BLaER1 treated with 17β-estradiol and CSF1 and Interleukin-3, amounts not matched to agents 10 nM and 100 nM (cell line): Measurements from ENCODE around the gene RFPL1.
"Not testable (repeated sequence)": the region's sequence is repeated elsewhere in the genome, so short reads cannot be mapped to it uniquely, and the experiment has no call there.

Experiments
- H3K27ac ChIP-seq, 11 experiments: shearing (Covaris generic); formaldehyde crosslinking; 2 replicates each; pipeline ENCODE4 v1.8.1; 2022
- H3K27me3 ChIP-seq, 11 experiments: shearing (Covaris generic); formaldehyde crosslinking; 2 replicates each; pipeline ENCODE4 v1.8.1; 2022
- H3K36me3 ChIP-seq, 11 experiments: shearing (Covaris generic); formaldehyde crosslinking; 2 replicates each; pipeline ENCODE4 v1.8.1; 2022
- H3K4me1 ChIP-seq, 10 experiments: shearing (Covaris generic); formaldehyde crosslinking; 2 replicates each; pipeline ENCODE4 v1.8.1; 2022
- H3K4me2 ChIP-seq, 11 experiments: shearing (Covaris generic); formaldehyde crosslinking; 2 replicates each; pipeline ENCODE4 v1.8.1; 2022
- H3K4me3 ChIP-seq, 10 experiments: shearing (Covaris generic); formaldehyde crosslinking; 2 replicates each; pipeline ENCODE4 v1.8.1; 2022
- H3K9ac ChIP-seq, 11 experiments: shearing (Covaris generic); formaldehyde crosslinking; 2 replicates each; pipeline ENCODE4 v1.8.1; 2022
- H3K9me3 ChIP-seq, 11 experiments: shearing (Covaris generic); formaldehyde crosslinking; replicated peaks in 1 of 11; 2 replicates each; pipeline ENCODE4 v1.8.1; 2022
- H4K20me1 ChIP-seq, 11 experiments: shearing (Covaris generic); formaldehyde crosslinking; 2 replicates each; pipeline ENCODE4 v1.8.1; 2022
- Cebpa-rat ChIP-seq, 11 experiments: shearing (Covaris generic); IDR thresholded peaks; 2 replicates each; pipeline ENCODE4 v1.8.1; 2022

RFPL1 gene

DNA sequence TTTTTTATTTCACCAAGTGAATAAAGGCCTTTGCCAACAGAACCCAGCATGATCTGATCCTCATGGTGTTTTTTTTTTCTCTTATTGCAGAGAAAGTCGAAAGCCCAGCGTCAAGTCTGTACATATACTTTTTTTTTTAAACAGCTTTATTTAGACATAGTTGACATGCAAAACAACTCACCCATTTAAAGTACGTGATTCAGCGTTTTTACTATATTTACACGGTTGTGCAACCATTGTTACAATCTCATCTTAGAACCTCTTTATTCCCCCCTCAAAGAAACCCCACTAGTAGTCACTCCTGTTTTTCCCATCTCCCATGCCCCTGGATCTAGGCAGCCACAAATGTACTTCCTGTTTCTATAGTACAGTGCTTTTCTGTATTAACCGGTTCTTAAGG is 29.4 kb upstream of the RFPL1 start:
- Histone ChIP-seq H3K9me3 (no peaks in the 10 kb centered on the region), H3K4me2 (peak overlapping the region in 6 of 11 experiments; percentile 25 to 65 (median 56); a peak in 14 of 22 replicates), H4K20me1 (no peaks in the 10 kb centered on the region), H3K4me1 (peaks cover 16 to 41% (median 31%) of the 10 kb centered on the region in 10 experiments), H3K36me3 (no peaks in the 10 kb centered on the region), H3K27me3 (no peaks in the 10 kb centered on the region), H3K27ac (no peak overlapping the region), H3K9ac (no peak overlapping the region), H3K4me3 (no peak overlapping the region)
- no peak for TF ChIP-seq Cebpa-rat (IDR thresholded peaks at IDR 0.05)

DNA sequence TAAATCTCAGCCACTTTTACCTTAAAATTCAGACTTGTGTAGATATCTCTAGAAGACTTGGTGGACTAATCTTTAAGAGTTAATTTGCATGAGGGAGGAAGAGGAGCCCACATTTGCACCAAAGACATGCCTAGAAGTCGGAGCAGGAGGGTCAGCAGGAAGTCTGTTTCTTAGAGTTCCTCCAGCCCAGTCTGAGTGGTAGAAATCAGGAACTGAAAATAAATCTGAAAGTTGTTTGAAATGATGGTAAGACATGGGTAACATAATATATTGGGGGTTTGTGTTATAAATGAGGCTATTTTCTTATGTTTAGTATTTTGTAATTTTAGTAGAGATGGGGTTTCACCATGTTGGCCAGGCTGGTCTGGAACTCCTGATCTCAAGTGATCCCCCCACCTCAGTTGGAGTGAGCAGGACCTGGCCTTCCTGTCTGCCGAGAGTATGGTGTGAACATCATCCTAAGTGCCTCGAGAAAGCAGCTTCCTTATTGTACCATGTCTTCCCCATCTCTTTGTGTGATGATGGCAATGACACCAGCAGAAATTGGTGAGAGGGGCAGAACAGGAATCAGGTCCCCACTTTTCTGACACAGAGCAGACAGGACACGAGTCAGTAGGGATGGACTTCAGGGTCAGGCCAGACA is 26.7 kb upstream of the RFPL1 start:
- H3K4me1 ChIP-seq = peaks cover 33 to 53% (median 46%) of the 10 kb centered on the region in 10 experiments
- peak overlapping the region; percentile 38 to 83 (median 57) for H3K4me2 ChIP-seq
- H3K9me3 ChIP-seq, H3K36me3 ChIP-seq, H3K4me3 ChIP-seq, H4K20me1 ChIP-seq, H3K27me3 ChIP-seq: not testable (repeated sequence)
- H3K9ac ChIP-seq = peak overlapping the region in 3 of 11 experiments; percentile 37 to 40 (median 38); a peak in 1 of 22 replicates
- H3K27ac ChIP-seq = peak overlapping the region in 7 of 11 experiments; percentile 31 to 73 (median 63); a peak in 13 of 22 replicates

DNA sequence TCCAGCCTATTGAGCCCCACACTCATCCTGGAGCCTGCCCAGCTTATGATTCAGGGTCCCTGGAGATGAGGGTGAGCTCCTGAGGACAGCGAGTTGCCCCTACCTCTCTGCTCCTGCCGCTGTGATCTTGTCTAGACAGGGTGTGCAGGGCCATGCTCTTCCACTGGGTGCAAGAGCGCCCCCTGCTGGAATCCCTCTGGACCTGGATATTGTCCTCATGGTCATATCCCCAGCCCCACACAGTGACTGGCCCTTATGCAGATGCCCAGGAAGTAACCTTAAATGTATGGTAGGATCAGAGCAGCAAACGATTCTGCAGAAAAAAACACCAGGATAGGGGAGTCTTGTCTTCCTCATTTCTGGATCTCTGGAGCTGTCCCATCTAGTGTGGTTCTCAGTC is 25.6 kb upstream of the RFPL1 start:
- H3K4me1 ChIP-seq = peaks cover 33 to 53% (median 46%) of the 10 kb centered on the region in 10 experiments
- not testable (repeated sequence) for H3K36me3 ChIP-seq, H3K9me3 ChIP-seq, H3K27me3 ChIP-seq, H3K4me3 ChIP-seq, H3K9ac ChIP-seq, H3K27ac ChIP-seq, H4K20me1 ChIP-seq
- peak overlapping the region in 6 of 11 experiments; percentile 47 to 83 (median 70); a peak in 7 of 22 replicates for H3K4me2 ChIP-seq

DNA sequence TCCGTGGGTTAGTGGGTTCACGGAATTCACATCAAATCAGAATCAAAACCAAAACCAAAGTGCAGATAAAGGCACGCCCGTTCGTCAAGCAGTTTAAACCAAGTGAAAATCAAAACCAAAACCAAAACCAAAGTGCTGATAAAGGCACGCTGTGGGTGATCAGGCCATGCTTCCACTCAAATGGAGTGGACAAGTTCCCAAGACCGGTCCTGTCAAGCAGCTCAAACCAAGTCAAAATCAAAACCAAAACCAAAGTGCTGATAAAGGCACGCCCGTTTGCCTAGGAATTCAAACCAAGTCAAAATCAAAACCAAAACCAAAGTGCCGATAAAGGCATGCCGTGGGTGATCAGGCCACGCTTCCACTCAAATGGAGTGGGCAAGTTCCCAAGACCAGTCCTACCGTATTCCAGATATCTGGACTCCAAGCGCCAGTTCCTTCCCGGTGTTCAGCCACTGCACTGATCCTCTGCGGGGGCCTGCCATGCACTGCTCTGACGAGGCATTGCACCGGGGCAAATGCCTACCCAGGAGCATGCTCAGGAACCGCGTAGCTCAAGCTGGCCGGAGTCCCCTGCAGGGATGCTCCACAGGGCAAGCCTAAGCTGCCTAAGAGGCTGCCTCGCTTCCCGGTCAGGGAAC is 23.3 kb upstream of the RFPL1 start:
- H3K9ac ChIP-seq = peak overlapping the region in 10 of 11 experiments; percentile 57 to 84 (median 75); a peak in 20 of 22 replicates
- not testable (repeated sequence) for H3K27me3 ChIP-seq, H3K36me3 ChIP-seq, H4K20me1 ChIP-seq, H3K9me3 ChIP-seq
- H3K4me3 ChIP-seq = peak overlapping the region; percentile 50 to 70 (median 58)
- peaks cover 40 to 49% (median 43%) of the 10 kb centered on the region in 10 experiments for H3K4me1 ChIP-seq
- H3K27ac ChIP-seq = peak overlapping the region in 9 of 11 experiments; percentile 67 to 90 (median 84); a peak in 18 of 22 replicates
- H3K4me2 ChIP-seq = peak overlapping the region; percentile 74 to 97 (median 92)

DNA sequence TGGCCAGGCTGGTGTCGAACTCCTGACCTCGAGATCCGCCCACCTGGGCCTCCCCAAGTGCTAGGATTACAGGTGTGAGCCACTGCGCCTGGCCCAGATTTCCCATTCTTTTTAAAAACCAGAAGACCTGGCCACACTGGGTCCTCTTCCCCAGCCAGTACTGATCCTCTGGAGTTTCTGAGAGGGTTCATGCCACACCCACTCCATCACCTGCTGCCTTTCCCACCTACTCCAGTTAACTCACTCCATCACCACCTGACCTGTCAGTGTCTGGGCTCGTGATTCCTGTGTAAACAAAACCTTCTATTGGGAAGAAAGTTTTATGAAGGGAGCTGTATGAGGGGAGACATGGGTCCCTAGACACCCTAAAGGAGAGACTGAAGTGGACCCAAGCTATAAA is 19.7 kb upstream of the RFPL1 start:
- not testable (repeated sequence) for H3K27me3 ChIP-seq

DNA sequence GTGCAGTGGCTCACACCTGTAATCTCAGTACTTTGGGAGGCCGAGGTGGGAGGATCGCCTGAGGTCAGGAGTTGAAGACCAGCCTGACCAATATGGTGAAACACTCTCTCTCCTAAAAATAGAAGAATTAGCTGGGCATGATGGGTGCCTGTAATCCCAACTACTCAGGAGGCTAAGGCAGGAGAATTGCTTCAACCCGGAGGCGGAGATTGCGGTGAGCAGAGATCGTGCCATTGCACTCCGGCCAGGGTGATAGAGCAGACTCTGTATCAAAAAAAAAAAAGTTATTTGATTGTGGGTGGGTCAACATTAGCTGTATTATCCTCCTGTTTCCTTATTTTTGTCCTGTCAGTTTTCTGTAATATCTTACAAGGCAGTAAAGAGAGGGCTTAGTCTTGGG is 11.9 kb upstream of the RFPL1 start:
- Histone ChIP-seq H3K4me3 (no peak overlapping the region), H3K27me3 (no peaks in the 10 kb centered on the region), H3K9ac (no peak overlapping the region), H4K20me1 (no peaks in the 10 kb centered on the region), H3K4me2 (no peak overlapping the region), H3K36me3 (no peaks in the 10 kb centered on the region), H3K4me1 (peaks cover 8 to 12% (median 9%) of the 10 kb centered on the region in 10 experiments; a peak in 18 of 20 replicates), H3K27ac (no peak overlapping the region), H3K9me3 (no peaks in the 10 kb centered on the region)
- no peak for TF ChIP-seq Cebpa-rat (IDR thresholded peaks at IDR 0.05)

More for the DNA sequence above, 19.7 kb upstream of the RFPL1 start:
- H3K4me1 ChIP-seq = peaks cover 41 to 52% (median 45%) of the 10 kb centered on the region in 10 experiments
- H3K9me3 ChIP-seq, H4K20me1 ChIP-seq, H3K9ac ChIP-seq, H3K4me2 ChIP-seq, H3K4me3 ChIP-seq, H3K36me3 ChIP-seq, H3K27ac ChIP-seq: not testable (repeated sequence)

DNA sequence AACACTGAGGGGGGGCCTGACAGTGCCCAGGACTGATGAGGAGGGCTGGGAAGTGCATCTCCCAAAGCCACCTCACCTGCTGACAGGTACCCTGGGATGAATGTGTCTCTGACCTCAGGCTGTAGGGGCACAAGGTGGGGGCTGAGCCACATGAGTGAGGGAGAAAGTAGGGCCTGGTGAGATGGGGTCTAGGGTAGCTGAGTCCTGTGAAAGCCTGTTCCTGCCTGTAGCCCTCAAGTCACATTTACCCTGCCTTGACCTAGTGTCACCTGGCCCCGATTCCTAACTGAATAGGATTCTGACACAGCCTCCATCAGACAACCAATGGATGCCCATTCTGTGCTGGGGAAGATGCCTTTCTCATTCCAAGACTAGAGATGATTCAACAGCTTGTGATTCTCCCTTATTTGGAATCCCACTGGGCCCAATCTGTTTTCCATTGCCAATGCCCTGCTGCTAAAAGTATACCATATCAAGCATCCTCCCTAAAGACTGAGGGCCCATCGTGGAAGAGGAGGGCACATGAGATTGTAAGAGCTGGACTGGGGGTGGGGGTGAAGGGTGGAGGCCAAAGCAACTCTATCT is 11.1 kb upstream of the RFPL1 start:
- H3K9ac ChIP-seq = no peak overlapping the region
- no peak overlapping the region for H3K4me3 ChIP-seq
- no peak overlapping the region for H3K4me2 ChIP-seq
- no peaks in the 10 kb centered on the region for H3K36me3 ChIP-seq
- peaks cover 0 to 4% (median 3%) of the 10 kb centered on the region in 10 experiments; a peak in 15 of 20 replicates for H3K4me1 ChIP-seq
- H4K20me1 ChIP-seq = no peaks in the 10 kb centered on the region
- no peak overlapping the region for H3K27ac ChIP-seq
- no peaks in the 10 kb centered on the region for H3K9me3 ChIP-seq
- no peak for TF ChIP-seq Cebpa-rat (IDR thresholded peaks at IDR 0.05)
- H3K27me3 ChIP-seq = no peaks in the 10 kb centered on the region

DNA sequence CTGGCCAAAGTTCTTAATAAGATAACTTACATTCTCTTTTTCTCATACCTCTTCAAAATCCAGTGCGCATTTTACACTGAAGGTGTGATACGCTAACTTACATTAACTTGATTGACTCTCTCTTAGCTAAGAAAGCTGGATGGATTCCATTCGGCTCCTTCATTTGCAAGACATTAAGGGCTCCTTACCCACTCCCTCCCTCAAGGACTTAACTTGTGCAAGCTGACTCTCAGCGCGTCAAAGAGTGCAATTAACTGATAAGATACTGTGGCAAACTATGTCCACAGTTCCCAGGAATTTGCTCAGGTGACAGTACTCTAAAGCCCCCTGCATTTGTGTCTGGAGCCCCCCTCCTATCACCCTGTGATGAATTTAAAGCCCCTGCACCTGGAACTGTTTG is 6.4 kb upstream of the RFPL1 start:
- H3K4me1 ChIP-seq = no peaks in the 10 kb centered on the region
- H3K36me3 ChIP-seq = no peaks in the 10 kb centered on the region
- H3K4me2 ChIP-seq = no peak overlapping the region
- H3K4me3 ChIP-seq = no peak overlapping the region
- TF ChIP-seq Cebpa-rat (IDR thresholded peaks at IDR 0.05) = no peak
- H3K9ac ChIP-seq = no peak overlapping the region
- H3K27me3 ChIP-seq = no peaks in the 10 kb centered on the region
- H3K9me3 ChIP-seq = no peaks in the 10 kb centered on the region
- no peaks in the 10 kb centered on the region for H4K20me1 ChIP-seq
- H3K27ac ChIP-seq = no peak overlapping the region

DNA sequence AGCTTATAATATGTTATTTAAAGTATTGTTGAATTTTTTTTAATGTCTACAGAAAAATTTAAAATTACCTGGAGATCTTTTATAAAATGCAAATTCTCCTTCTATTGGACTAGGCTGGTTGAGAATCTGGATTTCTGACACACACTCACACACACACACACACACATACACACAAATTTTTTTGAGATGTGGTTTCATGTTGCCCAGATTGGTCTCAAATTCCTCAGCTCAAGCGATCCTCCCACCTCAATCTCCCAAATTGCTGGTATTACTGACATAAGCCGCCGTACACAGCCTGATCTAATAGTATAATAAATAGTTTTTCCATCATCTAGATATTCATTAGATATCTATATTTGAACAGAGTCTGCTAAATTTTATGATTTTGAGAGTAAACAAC is 4.5 kb upstream of the RFPL1 start:
- Histone ChIP-seq H3K4me2 (no peak overlapping the region), H3K4me1 (no peaks in the 10 kb centered on the region), H3K9ac (no peak overlapping the region), H3K27me3 (no peaks in the 10 kb centered on the region), H3K9me3 (no peaks in the 10 kb centered on the region), H3K27ac (no peak overlapping the region), H4K20me1 (no peaks in the 10 kb centered on the region), H3K36me3 (no peaks in the 10 kb centered on the region), H3K4me3 (no peak overlapping the region)
- no peak for TF ChIP-seq Cebpa-rat (IDR thresholded peaks at IDR 0.05)

DNA sequence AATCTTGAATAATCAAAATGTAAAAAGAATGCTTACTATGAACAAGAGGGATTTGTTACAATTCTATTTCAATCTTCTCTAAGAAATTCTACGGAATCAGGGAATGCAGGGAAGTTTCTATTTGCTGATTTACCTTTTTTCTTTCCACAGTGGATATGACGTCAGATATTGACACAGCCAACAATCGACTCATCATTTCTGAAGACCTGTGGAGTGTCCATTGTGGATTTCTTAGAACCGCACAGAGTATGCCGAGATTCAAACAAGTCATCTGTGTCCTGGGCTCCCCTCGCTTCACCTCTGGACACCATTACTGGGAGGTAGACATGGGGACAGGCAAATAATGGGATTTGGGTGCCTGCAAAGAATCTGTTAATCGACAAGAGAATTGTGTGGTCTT is 4.1 kb upstream of the RFPL1 start:
- Histone ChIP-seq H3K9me3 (no peaks in the 10 kb centered on the region), H3K9ac (no peak overlapping the region), H4K20me1 (no peaks in the 10 kb centered on the region), H3K4me2 (no peak overlapping the region), H3K27me3 (no peaks in the 10 kb centered on the region), H3K4me1 (no peaks in the 10 kb centered on the region), H3K36me3 (no peaks in the 10 kb centered on the region), H3K27ac (no peak overlapping the region), H3K4me3 (no peak overlapping the region)
- TF ChIP-seq Cebpa-rat (IDR thresholded peaks at IDR 0.05) = no peak
